B cell (primary cell): ENCODE measurements around the gene FLT3LG. TPM values are rescaled to one million over a fixed set of nuclear protein-coding genes. Genes with fewer than 3 reads are reported as not detected.
A peak's percentile ranks its signal among the peaks of the same experiment; 100 is the strongest.

Source experiments
- ATAC-seq: fragments of 200-7000 bp; cut with Tn5 transposase; one replicate; pipeline ENCODE4 v1.10.0; 2021; ENCODE audit warnings: low read depth, mild to moderate bottlenecking, moderate number of reproducible peaks, moderate library complexity
- CTCF ChIA-PET: fragments of 350-600 bp; sonication (Branson Sonifier 250); formaldehyde crosslinking; loops from one replicate; lab custom pipeline; 2021; ENCODE audit warnings: antibody characterized with exemption, inconsistent platforms; lab: Charles Lee
- POLR2A ChIA-PET: fragments of 350-600 bp; sonication (Branson Sonifier 250); formaldehyde crosslinking; loops from one replicate; lab custom pipeline; 2021; ENCODE audit warnings: antibody characterized with exemption; lab: Charles Lee
- DNase-seq: peaks from one replicate; pipeline ENCODE4 v3.0.0; 2013
- H2AFZ ChIP-seq: 2 replicates; pipeline ENCODE4 v1.6.1; 2012; ENCODE audit warnings: mild to moderate bottlenecking, low read depth, low read length; ENCODE audit not compliant: insufficient read depth, poor library complexity, severe bottlenecking
- H3K27ac ChIP-seq, 2 donors: 1 replicate in 1 of 2; 2 replicates in 1 of 2; pipeline ENCODE4 v1.5.1; 2012 to 2013; ENCODE audit warnings: low read length in 2 of 2, mild to moderate bottlenecking in 2 of 2, moderate library complexity in 1 of 2
- H3K27me3 ChIP-seq, 4 experiments: fragments of 200-600 bp in 1 of 4; sonication (generic) in 1 of 4; replicated peaks in 1 of 4; 1 replicate in 2 of 4; 2 replicates in 2 of 4; pipeline versions ENCODE4 v1.6.1 to v1.7.0; 2013 to 2016; ENCODE audit warnings: low read length in 3 of 4, mild to moderate bottlenecking in 2 of 4, mixed read lengths in 1 of 4, moderate library complexity in 1 of 4; ENCODE audit not compliant: insufficient read depth in 4 of 4, control insufficient read depth in 3 of 4; ENCODE audit errors: control extremely low read depth in 1 of 4
- H3K36me3 ChIP-seq, 2 experiments: replicated peaks in 1 of 2; 1 replicate in 1 of 2; 2 replicates in 1 of 2; pipeline versions ENCODE4 v1.6.1 to v1.7.1; 2013; ENCODE audit warnings: low read length in 1 of 2; ENCODE audit not compliant: insufficient read depth in 2 of 2, control insufficient read depth in 1 of 2; ENCODE audit errors: control extremely low read depth in 1 of 2, extremely low read depth in 1 of 2
- H3K4me1 ChIP-seq, 2 donors: fragments of 200-600 bp in 1 of 2; sonication (generic) in 1 of 2; 1 replicate in 1 of 2; 2 replicates in 1 of 2; pipeline versions ENCODE4 v1.5.1 to v1.6.1; 2013 to 2017; ENCODE audit warnings: low read length in 2 of 2; ENCODE audit not compliant: control insufficient read depth in 2 of 2, insufficient read depth in 2 of 2
- H3K4me2 ChIP-seq: replicated peaks from 2 replicates; pipeline ENCODE3; 2012; ENCODE audit warnings: mild to moderate bottlenecking, low read depth, low read length; ENCODE audit not compliant: poor library complexity, severe bottlenecking
- H3K4me3 ChIP-seq, 5 experiments: fragments of 200-600 bp in 1 of 5; sonication (generic) in 1 of 5; 1 replicate in 3 of 5; 2 replicates in 2 of 5; pipeline versions ENCODE4 v1.5.1 to v1.7.0; 2011 to 2016; ENCODE audit warnings: low read length in 4 of 5, mild to moderate bottlenecking in 4 of 5, low read depth in 2 of 5, control low read depth in 1 of 5, moderate library complexity in 1 of 5; ENCODE audit not compliant: insufficient read depth in 1 of 5; ENCODE audit errors: control extremely low read depth in 1 of 5, extremely low read depth in 1 of 5
- H3K79me2 ChIP-seq: fragments of 200-600 bp; sonication (generic); one replicate; pipeline ENCODE4 v1.6.0; 2016; ENCODE audit warnings: low read length; ENCODE audit not compliant: control insufficient read depth, insufficient read depth
- H3K9ac ChIP-seq: fragments of 200-600 bp; sonication (generic); 2 replicates; pipeline ENCODE4 v1.6.1; 2017; ENCODE audit warnings: mild to moderate bottlenecking, low read length, moderate library complexity
- H3K9me3 ChIP-seq, 3 donors: one replicate each; pipeline versions ENCODE4 v1.6.1 to v1.7.1; 2013; ENCODE audit warnings: low read length in 2 of 3; ENCODE audit not compliant: control insufficient read depth in 2 of 3, insufficient read depth in 1 of 3; ENCODE audit errors: control extremely low read depth in 1 of 3
- H4K20me1 ChIP-seq: 2 replicates; pipeline ENCODE4 v1.6.0; 2012; ENCODE audit warnings: mild to moderate bottlenecking, low read length; ENCODE audit not compliant: insufficient read depth, control insufficient read depth, poor library complexity, severe bottlenecking
- H3K27ac Mint-ChIP-seq: one replicate; pipeline ENCODE4 v1.8.0; 2021; ENCODE audit warnings: mixed read lengths
- H3K27me3 Mint-ChIP-seq: one replicate; pipeline ENCODE4 v1.8.0; 2021; ENCODE audit warnings: mixed read lengths
- H3K4me1 Mint-ChIP-seq: one replicate; pipeline ENCODE4 v1.8.0; 2021; ENCODE audit warnings: mixed read lengths
- H3K4me3 Mint-ChIP-seq: one replicate; pipeline ENCODE4 v1.8.0; 2021; ENCODE audit warnings: mixed read lengths
- H3K9me3 Mint-ChIP-seq: one replicate; pipeline ENCODE4 v1.8.0; 2022; ENCODE audit warnings: mixed read lengths; ENCODE audit not compliant: insufficient read depth
- EZH2 ChIP-seq: IDR thresholded peaks from 2 replicates; pipeline ENCODE4 v1.6.1; 2012; ENCODE audit warnings: borderline replicate concordance, low read depth, mild to moderate bottlenecking, moderate library complexity, low read length; ENCODE audit not compliant: insufficient read depth, poor library complexity, severe bottlenecking
- WGBS: methylation state at CpG from one replicate; pipeline ENCODE4 v1.1.5; 2013; ENCODE audit warnings: missing lambda C conversion rate; ENCODE audit not compliant: insufficient coverage; 5-methylcytosine and 5-hydroxymethylcytosine counted together
- intact Hi-C: fragments of 100-400 bp; cut with micrococcal nuclease; formaldehyde crosslinking; loops from one replicate; pipeline ENCODE4 v1.10.0; 2022
- polyA plus RNA-seq: library from polyadenylated mRNA; depleted of rRNA; stranded (reverse); fragments of >200 nt; gene quantifications from 2 replicates; pipeline ENCODE4 v1.2.3, GENCODE V29; 2012
- total RNA-seq, 2 donors: library from RNA; stranded (reverse); fragments of 120-200 nt in 1 of 2; gene quantifications; 1 replicate in 1 of 2; 2 replicates in 1 of 2; pipeline versions ENCODE4 v1.2.3 to v1.2.4, GENCODE V29; 2013 to 2022
- TF ChIP-seq, protein P1 (sequence below): fragments of 200-600 bp; IDR thresholded peaks from one replicate; pipeline ENCODE4 v1.8.0; 2022; ENCODE audit warnings: antibody characterized with exemption, mild to moderate bottlenecking

FLT3LG gene
- total and polyA plus RNA-seq, 2 donors (not counting 1 experiment from before 2014, with no cell fraction given) = 31.0 to 49.8 TPM

DNA sequence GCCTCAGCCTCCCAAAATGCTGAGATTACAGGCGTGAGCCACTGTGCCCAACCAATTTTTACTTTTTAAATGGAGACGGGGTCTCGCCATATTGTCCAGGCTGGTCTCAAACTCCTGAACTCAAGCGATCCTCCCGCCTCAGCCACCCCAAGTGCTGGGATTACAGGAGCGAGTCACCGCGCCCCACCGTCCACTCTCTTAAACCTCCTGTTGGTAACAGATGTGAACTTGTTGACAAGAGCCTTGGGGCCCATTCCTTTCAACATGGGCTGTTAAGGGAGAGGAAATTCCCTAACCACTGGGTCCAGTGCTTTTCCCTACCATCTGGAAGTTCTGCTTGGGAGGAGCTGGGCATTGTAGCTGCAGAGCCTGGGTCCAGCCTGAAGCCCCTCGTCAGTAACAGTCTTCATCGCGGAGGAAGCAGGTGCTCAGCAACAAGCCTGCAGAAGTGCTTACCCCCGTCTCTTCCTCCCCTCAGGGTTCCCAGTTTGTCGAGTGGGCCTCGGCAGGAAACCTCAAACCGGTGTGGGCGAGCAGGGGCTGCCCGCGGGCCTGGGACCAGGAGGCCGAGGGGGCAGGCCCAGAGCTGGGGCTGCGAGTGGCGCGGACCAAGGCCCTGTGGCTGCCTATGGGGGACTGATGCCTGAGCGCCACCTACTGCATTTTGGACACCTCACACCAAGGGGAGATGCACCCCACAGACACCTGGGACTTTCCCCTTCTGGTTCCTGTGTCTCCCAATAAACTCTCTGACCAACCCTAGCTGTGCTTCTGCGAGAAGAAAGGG lies 4.0 kb upstream of the FLT3LG start:
- Histone ChIP-seq H3K4me3 (peak overlapping the region in 1 of 5 experiments; percentile 23), H3K4me2 (peak overlapping the region; percentile 59), H3K9me3 (peaks cover 0 to 17% (median 0%) of the 10 kb centered on the region in 3 donors), H3K79me2 (peaks cover 17% of the 10 kb centered on the region), H4K20me1 (no peaks in the 10 kb centered on the region), H3K36me3 (peaks cover 0 to 16% of the 10 kb centered on the region in 2 experiments), H3K9ac (peak overlapping the region; percentile 45), H3K27me3 (no peaks in the 10 kb centered on the region), H2AFZ (peak overlapping the region; percentile 37), H3K27ac (peak overlapping the region; percentile 96 to 98), H3K4me1 (peaks cover 51 to 64% of the 10 kb centered on the region in 2 donors)
- TF ChIP-seq, protein P1, sequence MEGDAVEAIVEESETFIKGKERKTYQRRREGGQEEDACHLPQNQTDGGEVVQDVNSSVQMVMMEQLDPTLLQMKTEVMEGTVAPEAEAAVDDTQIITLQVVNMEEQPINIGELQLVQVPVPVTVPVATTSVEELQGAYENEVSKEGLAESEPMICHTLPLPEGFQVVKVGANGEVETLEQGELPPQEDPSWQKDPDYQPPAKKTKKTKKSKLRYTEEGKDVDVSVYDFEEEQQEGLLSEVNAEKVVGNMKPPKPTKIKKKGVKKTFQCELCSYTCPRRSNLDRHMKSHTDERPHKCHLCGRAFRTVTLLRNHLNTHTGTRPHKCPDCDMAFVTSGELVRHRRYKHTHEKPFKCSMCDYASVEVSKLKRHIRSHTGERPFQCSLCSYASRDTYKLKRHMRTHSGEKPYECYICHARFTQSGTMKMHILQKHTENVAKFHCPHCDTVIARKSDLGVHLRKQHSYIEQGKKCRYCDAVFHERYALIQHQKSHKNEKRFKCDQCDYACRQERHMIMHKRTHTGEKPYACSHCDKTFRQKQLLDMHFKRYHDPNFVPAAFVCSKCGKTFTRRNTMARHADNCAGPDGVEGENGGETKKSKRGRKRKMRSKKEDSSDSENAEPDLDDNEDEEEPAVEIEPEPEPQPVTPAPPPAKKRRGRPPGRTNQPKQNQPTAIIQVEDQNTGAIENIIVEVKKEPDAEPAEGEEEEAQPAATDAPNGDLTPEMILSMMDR = peak; percentile 78
- no peak for TF ChIP-seq EZH2
- ChIA-PET POLR2A (interaction anchor here (0.6 to 3.5 kb wide), 17 partner anchors 9 to 206 kb away, joined by 3 to 57 read pairs (median 5); partner anchors contain the start of genes ALDH16A1, CD37, PIH1D1 and RPS11), CTCF (interaction anchor here (0.6 to 5.7 kb wide), 35 partner anchors 9 to 372 kb away, joined by 3 to 70 read pairs (median 4); partner anchors contain the start of genes ALDH16A1, CD37, GFY and KASH5)
- H3K9me3 Mint-ChIP-seq = no peaks in the 10 kb centered on the region
- ATAC-seq (peak; percentile 52), DNase-seq (peak; percentile 93)
- WGBS = 12% methylated on average over 20 of the region's 25 CpGs
- H3K27ac Mint-ChIP-seq = peak overlapping the region; percentile 98
- H3K4me1 Mint-ChIP-seq = peaks cover 49% of the 10 kb centered on the region
- intact Hi-C loops = loop anchor here (1.0 to 10.0 kb wide), 9 partner anchors 17 to 835 kb away; partner anchors contain the start of genes ALDH16A1, DBP, KASH5 and RPL13A
- peak overlapping the region; percentile 67 for H3K4me3 Mint-ChIP-seq
- no peaks in the 10 kb centered on the region for H3K27me3 Mint-ChIP-seq
